Anterior cingulate cortex (tissue), 58 donors: ENCODE measurements around the gene ZC3H18.
"Not testable (repeated sequence)": the region's sequence is repeated elsewhere in the genome, so short reads cannot be mapped to it uniquely, and the experiment has no call there.

ENCODE experiments used
- DNase-seq, 58 donors: peaks; one replicate each; lab custom pipeline; 2025; lab: John Stamatoyannopoulos, UW

ZC3H18 gene

GRCh38 chr16:88667461-88667860, 97.3 kb downstream of the ZC3H18 start:
- DNase-seq: no peak

GRCh38 chr16:88669493-88669892, 99.3 kb downstream of the ZC3H18 start:
- not testable (repeated sequence) for DNase-seq

- DNase-seq: no peak
Measured at GRCh38 chr16:88669980-88670379, 99.8 kb downstream of the ZC3H18 start.

GRCh38 chr16:88671806-88672205, 101.6 kb downstream of the ZC3H18 start:
- DNase-seq: no peak

- DNase-seq: no peak
Measured at GRCh38 chr16:88672776-88673175, 102.6 kb downstream of the ZC3H18 start.

- no peak for DNase-seq
Measured at GRCh38 chr16:88673716-88674379, 103.6 kb downstream of the ZC3H18 start.

- no peak for DNase-seq
Measured at GRCh38 chr16:88676502-88677242, 106.5 kb downstream of the ZC3H18 start.

- DNase-seq: no peak
Measured at GRCh38 chr16:88677721-88678120, 107.5 kb downstream of the ZC3H18 start.

GRCh38 chr16:88678224-88678979, 108.2 kb downstream of the ZC3H18 start:
- DNase-seq: peak in 1 of 58 donors; percentile 27

GRCh38 chr16:88680554-88681083, 110.4 kb downstream of the ZC3H18 start:
- no peak for DNase-seq

GRCh38 chr16:88681084-88681680, 111.0 kb downstream of the ZC3H18 start:
- DNase-seq: no peak
